Right lobe of liver (tissue), 4 donors: ENCODE data around the gene FANCC.

Experiments
- POLR2A ChIP-seq: fragments of 450-650 bp; IDR thresholded peaks from one replicate; pipeline ENCODE4 v1.6.1; 2017; ENCODE audit warnings: antibody characterized with exemption, mild to moderate bottlenecking
- TF ChIP-seq, protein P1 (sequence below), 4 donors: fragments of 200-600 bp in 3 of 4; fragments of 450-650 bp in 1 of 4; IDR thresholded peaks; one replicate each; pipeline versions ENCODE4 v1.5.1 to v1.8.0; 2016 to 2022; ENCODE audit warnings: antibody characterized with exemption in 4 of 4, mild to moderate bottlenecking in 2 of 4
- donor health status: DM: no; HTN: no; CAD: no.
- donor health status: DM: no; HTN: no; CAD: no.
- donor health status: DM: no; HTN: yes; CAD: no.

DNA sequence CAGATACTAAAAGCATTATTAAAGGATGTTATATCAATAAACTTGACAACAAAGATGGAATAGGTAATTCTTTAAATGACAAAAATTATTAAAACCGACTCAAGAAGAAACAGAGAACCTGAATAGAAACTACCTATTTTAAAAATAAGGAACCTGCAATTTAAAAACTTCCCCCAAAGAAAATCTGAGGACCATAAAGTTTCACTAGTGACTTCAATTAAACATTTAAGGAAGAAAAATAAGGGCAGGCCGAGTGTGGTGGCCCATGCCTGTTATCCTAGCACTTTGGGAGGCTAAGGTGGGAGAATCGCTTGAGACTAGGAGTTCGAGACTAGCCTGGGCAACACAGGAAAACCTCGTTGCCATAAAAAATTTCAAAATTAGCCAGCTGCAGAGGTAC lies 99.6 kb downstream of the FANCC start:
- no peak for TF ChIP-seq POLR2A
- TF ChIP-seq, protein P1, sequence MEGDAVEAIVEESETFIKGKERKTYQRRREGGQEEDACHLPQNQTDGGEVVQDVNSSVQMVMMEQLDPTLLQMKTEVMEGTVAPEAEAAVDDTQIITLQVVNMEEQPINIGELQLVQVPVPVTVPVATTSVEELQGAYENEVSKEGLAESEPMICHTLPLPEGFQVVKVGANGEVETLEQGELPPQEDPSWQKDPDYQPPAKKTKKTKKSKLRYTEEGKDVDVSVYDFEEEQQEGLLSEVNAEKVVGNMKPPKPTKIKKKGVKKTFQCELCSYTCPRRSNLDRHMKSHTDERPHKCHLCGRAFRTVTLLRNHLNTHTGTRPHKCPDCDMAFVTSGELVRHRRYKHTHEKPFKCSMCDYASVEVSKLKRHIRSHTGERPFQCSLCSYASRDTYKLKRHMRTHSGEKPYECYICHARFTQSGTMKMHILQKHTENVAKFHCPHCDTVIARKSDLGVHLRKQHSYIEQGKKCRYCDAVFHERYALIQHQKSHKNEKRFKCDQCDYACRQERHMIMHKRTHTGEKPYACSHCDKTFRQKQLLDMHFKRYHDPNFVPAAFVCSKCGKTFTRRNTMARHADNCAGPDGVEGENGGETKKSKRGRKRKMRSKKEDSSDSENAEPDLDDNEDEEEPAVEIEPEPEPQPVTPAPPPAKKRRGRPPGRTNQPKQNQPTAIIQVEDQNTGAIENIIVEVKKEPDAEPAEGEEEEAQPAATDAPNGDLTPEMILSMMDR (IDR thresholded peaks at IDR 0.05) = no peak
